ENCODE measurements around the gene TBX15. TPM values are rescaled to one million over a fixed set of nuclear protein-coding genes. Genes with fewer than 3 reads are reported as not detected.

The TBX15 gene
- total RNA-seq, 1 donor from 2014 or later: not detected

GRCh38 chr1:118973531-118974137 lies 14.5 kb downstream of the TBX15 start:
- no peak for TF ChIP-seq CTCF (IDR thresholded peaks at IDR 0.05; ENCODE audit: insufficient read depth, low read length, severe bottlenecking)
- FAIRE-seq: no peak
- Histone ChIP-seq H3K27me3 (ENCODE audit: control insufficient read depth, insufficient read depth, low read length) (peaks cover 5% of the 10 kb centered on the region), H3K4me3 (ENCODE audit: low read depth, low read length) (no peak overlapping the region), H3K36me3 (ENCODE audit: control insufficient read depth, insufficient read depth, low read length) (no peaks in the 10 kb centered on the region)
- no peak for DNase-seq (ENCODE audit: low read depth)

DNA sequence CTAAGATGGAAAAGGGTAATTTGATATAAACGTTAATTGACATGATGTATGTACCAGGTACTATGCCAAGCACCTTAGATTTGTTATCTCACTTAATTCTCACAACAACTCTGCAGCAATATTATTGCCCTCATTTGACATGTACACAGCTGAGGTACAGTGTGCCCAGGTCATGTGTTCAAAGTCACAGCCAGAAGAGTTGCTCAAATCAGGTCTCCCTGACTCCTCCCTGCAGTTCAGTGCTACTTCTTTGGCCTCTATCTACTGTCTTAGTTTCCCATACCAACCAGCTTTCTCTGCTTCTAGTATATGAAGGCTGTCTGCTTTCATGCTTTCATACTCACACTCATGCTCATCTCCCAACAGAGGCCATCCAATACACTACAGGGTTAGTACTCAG lies 15.1 kb downstream of the TBX15 start:
- DNase-seq (ENCODE audit: low read depth) (no peak), FAIRE-seq (no peak)
- H3K36me3 ChIP-seq (ENCODE audit: control insufficient read depth, insufficient read depth, low read length): no peaks in the 10 kb centered on the region
- H3K27me3 ChIP-seq (ENCODE audit: control insufficient read depth, insufficient read depth, low read length): peaks cover 5% of the 10 kb centered on the region
- TF ChIP-seq CTCF (IDR thresholded peaks at IDR 0.05; ENCODE audit: insufficient read depth, low read length, severe bottlenecking): no peak
- no peak overlapping the region for H3K4me3 ChIP-seq (ENCODE audit: low read depth, low read length)

GRCh38 chr1:118970451-118970850 lies 17.7 kb downstream of the TBX15 start:
- FAIRE-seq: no peak
- no peak overlapping the region for H3K4me3 ChIP-seq (ENCODE audit: low read depth, low read length)
- no peak for DNase-seq (ENCODE audit: low read depth)
- TF ChIP-seq CTCF (IDR thresholded peaks at IDR 0.05; ENCODE audit: insufficient read depth, low read length, severe bottlenecking): no peak
- peaks cover 2% of the 10 kb centered on the region for H3K27me3 ChIP-seq (ENCODE audit: control insufficient read depth, insufficient read depth, low read length)
- no peaks in the 10 kb centered on the region for H3K36me3 ChIP-seq (ENCODE audit: control insufficient read depth, insufficient read depth, low read length)

DNA sequence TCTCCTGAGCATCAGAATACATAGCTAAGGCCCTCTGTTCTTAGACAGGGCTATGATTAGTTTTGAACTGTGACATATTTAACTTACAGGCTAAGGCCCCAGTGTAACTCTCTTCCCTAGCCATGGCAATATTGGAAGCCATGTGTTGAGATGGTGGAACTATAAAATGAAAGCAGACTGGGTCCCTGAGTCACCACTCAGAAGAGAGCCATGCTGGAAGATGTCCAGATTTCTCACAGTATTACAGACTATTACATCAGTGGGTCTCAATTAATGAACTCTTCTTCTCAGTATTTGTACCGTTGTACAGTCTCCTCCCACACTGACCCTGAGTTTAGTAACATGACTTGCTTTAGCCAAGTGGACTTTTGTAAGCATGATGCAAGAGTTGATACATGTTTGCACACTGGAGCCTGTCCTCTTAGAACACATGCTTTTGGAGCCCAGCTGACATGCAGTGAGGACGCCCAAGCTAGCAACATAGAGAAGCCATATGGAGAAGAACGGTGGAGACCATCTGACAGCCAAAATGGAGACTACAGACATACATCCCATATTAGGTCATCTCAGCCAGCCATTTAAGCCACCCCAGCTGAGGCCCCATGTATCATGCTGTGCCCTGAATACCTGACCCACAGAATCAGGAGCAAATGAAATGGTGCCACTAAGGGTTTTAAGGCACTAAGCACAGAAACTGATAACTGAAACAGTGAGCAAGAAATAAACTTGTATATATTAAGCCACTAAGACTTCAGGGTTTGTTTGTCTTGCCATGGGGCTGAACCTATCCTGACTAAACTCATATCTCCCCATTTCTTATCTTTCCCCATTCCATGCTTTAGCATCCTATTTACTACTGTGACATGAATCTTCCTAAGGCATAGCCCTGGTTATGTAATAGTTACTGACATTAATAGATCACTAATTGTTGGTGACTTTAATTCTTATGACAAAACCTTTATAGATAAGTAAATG lies 24.4 kb downstream of the TBX15 start:
- DNase-seq (ENCODE audit: low read depth): peak; percentile 57
- FAIRE-seq: no peak
- Histone ChIP-seq H3K4me3 (ENCODE audit: low read depth, low read length) (no peak overlapping the region), H3K27me3 (ENCODE audit: control insufficient read depth, insufficient read depth, low read length) (no peaks in the 10 kb centered on the region), H3K36me3 (ENCODE audit: control insufficient read depth, insufficient read depth, low read length) (no peaks in the 10 kb centered on the region)
- TF ChIP-seq CTCF (IDR thresholded peaks at IDR 0.05; ENCODE audit: insufficient read depth, low read length, severe bottlenecking): no peak

GRCh38 chr1:118963138-118963455 lies 25.0 kb downstream of the TBX15 start:
- Histone ChIP-seq H3K27me3 (ENCODE audit: control insufficient read depth, insufficient read depth, low read length) (no peaks in the 10 kb centered on the region), H3K36me3 (ENCODE audit: control insufficient read depth, insufficient read depth, low read length) (no peaks in the 10 kb centered on the region), H3K4me3 (ENCODE audit: low read depth, low read length) (no peak overlapping the region)
- TF ChIP-seq CTCF (IDR thresholded peaks at IDR 0.05; ENCODE audit: insufficient read depth, low read length, severe bottlenecking): no peak
- DNase-seq (ENCODE audit: low read depth) (no peak), FAIRE-seq (no peak)

Measured in bronchial epithelial cell (primary cell).